ENCODE results near the gene CARD8. TPM values are rescaled to one million over a fixed set of nuclear protein-coding genes. Genes with fewer than 3 reads are reported as not detected.

The CARD8 gene
- polyA plus RNA-seq, 1 donor from 2014 or later = 23.0 TPM

- H4K20me1 ChIP-seq (ENCODE audit: insufficient read depth) = no peaks in the 10 kb centered on the region
- no peak overlapping the region for H3K27ac ChIP-seq (ENCODE audit: low read length)
- H3K79me2 ChIP-seq (replicated peaks; ENCODE audit: insufficient read depth, low read length) = no peaks in the 10 kb centered on the region
- no peak overlapping the region for H3K9ac ChIP-seq (ENCODE audit: low read length)
- H3K9me2 ChIP-seq (ENCODE audit: insufficient read depth, low read length) = no peaks in the 10 kb centered on the region
- H3K36me3 ChIP-seq (ENCODE audit: insufficient read depth, low read length) = peaks cover 5% of the 10 kb centered on the region
- no peak for TF ChIP-seq TAF1 (IDR thresholded peaks at IDR 0.05; ENCODE audit: low read depth)
- no peak for TF ChIP-seq RAD21 (conservative IDR thresholded peaks at IDR 0.05)
- TF ChIP-seq REST (IDR thresholded peaks at IDR 0.05; ENCODE audit: borderline replicate concordance) = no peak
- TF ChIP-seq EP300 (conservative IDR thresholded peaks at IDR 0.05; ENCODE audit: poor library complexity, severe bottlenecking) = no peak
- no peak for TF ChIP-seq MXI1 (conservative IDR thresholded peaks at IDR 0.05; ENCODE audit: poor library complexity, severe bottlenecking)
- TF ChIP-seq POLR2AphosphoS5 (IDR thresholded peaks at IDR 0.05) = no peak
- no peak for TF ChIP-seq CTCF (IDR thresholded peaks at IDR 0.05; ENCODE audit: poor library complexity, severe bottlenecking)
- TF ChIP-seq SMC3 (conservative IDR thresholded peaks at IDR 0.05; ENCODE audit: poor library complexity) = no peak
- TF ChIP-seq EZH2 (IDR thresholded peaks at IDR 0.05; ENCODE audit: borderline replicate concordance, insufficient read depth, low read length, poor library complexity, severe bottlenecking) = no peak
- no peaks in the 10 kb centered on the region for H3F3A ChIP-seq (ENCODE audit: insufficient read depth, low read length, poor library complexity, severe bottlenecking)
- H3K27me3 ChIP-seq (ENCODE audit: insufficient read depth, low read depth, low read length) = no peaks in the 10 kb centered on the region
- H3K4me3 ChIP-seq (ENCODE audit: low read length) = no peak overlapping the region
- H3K4me2 ChIP-seq (ENCODE audit: low read length) = no peak overlapping the region
- no peak overlapping the region for H2AFZ ChIP-seq (ENCODE audit: low read depth, low read length)
- H3K9me3 ChIP-seq (ENCODE audit: low read length) = no peaks in the 10 kb centered on the region
Measured at GRCh38 chr19:48279747-48280146, 24.0 kb upstream of the CARD8 start.

GRCh38 chr19:48274938-48275337 lies 19.2 kb upstream of the CARD8 start:
- Histone ChIP-seq H4K20me1 (ENCODE audit: insufficient read depth) (no peaks in the 10 kb centered on the region), H3K4me3 (ENCODE audit: low read length) (no peak overlapping the region), H3K36me3 (ENCODE audit: insufficient read depth, low read length) (no peaks in the 10 kb centered on the region), H2AFZ (ENCODE audit: low read depth, low read length) (no peak overlapping the region), H3K4me2 (ENCODE audit: low read length) (no peak overlapping the region), H3F3A (ENCODE audit: insufficient read depth, low read length, poor library complexity, severe bottlenecking) (no peaks in the 10 kb centered on the region), H3K9me2 (ENCODE audit: insufficient read depth, low read length) (no peaks in the 10 kb centered on the region), H3K27ac (ENCODE audit: low read length) (no peak overlapping the region), H3K27me3 (ENCODE audit: insufficient read depth, low read depth, low read length) (no peaks in the 10 kb centered on the region), H3K9ac (ENCODE audit: low read length) (no peak overlapping the region), H3K9me3 (ENCODE audit: low read length) (no peaks in the 10 kb centered on the region), H3K79me2 (replicated peaks; ENCODE audit: insufficient read depth, low read length) (no peaks in the 10 kb centered on the region)
- TF ChIP-seq SMC3 (conservative IDR thresholded peaks at IDR 0.05; ENCODE audit: poor library complexity) (no peak), EZH2 (IDR thresholded peaks at IDR 0.05; ENCODE audit: borderline replicate concordance, insufficient read depth, low read length, poor library complexity, severe bottlenecking) (no peak), TAF1 (IDR thresholded peaks at IDR 0.05; ENCODE audit: low read depth) (no peak), MXI1 (conservative IDR thresholded peaks at IDR 0.05; ENCODE audit: poor library complexity, severe bottlenecking) (no peak), REST (IDR thresholded peaks at IDR 0.05; ENCODE audit: borderline replicate concordance) (no peak), EP300 (conservative IDR thresholded peaks at IDR 0.05; ENCODE audit: poor library complexity, severe bottlenecking) (no peak), CTCF (IDR thresholded peaks at IDR 0.05; ENCODE audit: poor library complexity, severe bottlenecking) (no peak), POLR2AphosphoS5 (IDR thresholded peaks at IDR 0.05) (no peak), RAD21 (conservative IDR thresholded peaks at IDR 0.05) (no peak)
